Panc1 (cell line): Measurements from ENCODE around the gene JSRP1.

ENCODE experiments used
- CTCF ChIP-seq: fragments of 450-650 bp; IDR thresholded peaks from 2 replicates; pipeline ENCODE4 v1.5.1; 2017; ENCODE audit warnings: mild to moderate bottlenecking
- POLR2AphosphoS5 ChIP-seq: IDR thresholded peaks from 2 replicates; pipeline ENCODE4 v1.6.1; 2012; ENCODE audit warnings: mild to moderate bottlenecking, low read depth, low read length, moderate library complexity
- REST ChIP-seq, 2 experiments: IDR thresholded peaks; 2 replicates each; pipeline ENCODE4 v1.6.1; 2011 to 2012; ENCODE audit warnings: low read depth in 2 of 2, control low read depth in 1 of 2, low read length in 1 of 2, mild to moderate bottlenecking in 1 of 2, moderate library complexity in 1 of 2; ENCODE audit not compliant: insufficient read depth in 1 of 2
- SIN3A ChIP-seq: IDR thresholded peaks from 2 replicates; pipeline ENCODE4 v1.6.1; 2012; ENCODE audit warnings: low read depth, mild to moderate bottlenecking, low read length, moderate library complexity, borderline replicate concordance; ENCODE audit not compliant: insufficient read depth
- TCF7L2 ChIP-seq: IDR thresholded peaks from 2 replicates; pipeline ENCODE4 v1.6.1; 2011; ENCODE audit warnings: mild to moderate bottlenecking, low read depth, low read length, inconsistent platforms

GRCh38 chr19:2273356-2274184, 17.4 kb upstream of the JSRP1 start:
- peak; percentile 95 for TF ChIP-seq CTCF
- 0 out of 2 replicates have a peak, but pooled peaks have one; percentile 59 for TF ChIP-seq SIN3A
- no peak for TF ChIP-seq REST (IDR thresholded peaks at IDR 0.05; ENCODE audit: insufficient read depth in 1 of 2, low read depth in 2 of 2, low read length in 1 of 2)
- TF ChIP-seq POLR2AphosphoS5: peak; percentile 37; the same call in 1 of the 2 replicates
- TF ChIP-seq TCF7L2: no peak
